ENCODE results near the gene ABTB1.

ABTB1 gene

GRCh38 chr3:127672429-127673190, at the start of gene ABTB1:
Gene ABTB1, plus strand, starts transcription at chr3:127672952. Its CDS starts 74 bp downstream, at chr3:127673026.
- peak; percentile 60 for DNase-seq

GRCh38 chr3:127624063-127624462, 48.7 kb upstream of the ABTB1 start:
- DNase-seq: no peak

GRCh38 chr3:127625821-127626220, 46.9 kb upstream of the ABTB1 start:
- DNase-seq: no peak

GRCh38 chr3:127628426-127628787, 44.3 kb upstream of the ABTB1 start:
- DNase-seq: no peak

GRCh38 chr3:127628788-127629466, 43.8 kb upstream of the ABTB1 start, which contains the start of gene PODXL2:
Gene PODXL2, plus strand, starts transcription at chr3:127629185. Its CDS starts 35 bp downstream, at chr3:127629220.
- peak; percentile 46 for DNase-seq

GRCh38 chr3:127629467-127630403, 43.0 kb upstream of the ABTB1 start:
- peak; percentile 40 for DNase-seq

- no peak for DNase-seq
Observed at GRCh38 chr3:127630811-127631714, 41.7 kb upstream of the ABTB1 start.

- no peak for DNase-seq
Observed at GRCh38 chr3:127632035-127632820, 40.5 kb upstream of the ABTB1 start.

GRCh38 chr3:127634653-127635052, 38.1 kb upstream of the ABTB1 start:
- DNase-seq: no peak

GRCh38 chr3:127637546-127637945, 35.2 kb upstream of the ABTB1 start:
- DNase-seq: peak; percentile 59

- DNase-seq: peak; percentile 17
Observed at GRCh38 chr3:127637971-127638370, 34.8 kb upstream of the ABTB1 start.

- no peak for DNase-seq
Observed at GRCh38 chr3:127639173-127640041, 33.3 kb upstream of the ABTB1 start.

GRCh38 chr3:127640042-127640355, 32.8 kb upstream of the ABTB1 start:
- no peak for DNase-seq

GRCh38 chr3:127644641-127645370, 27.9 kb upstream of the ABTB1 start:
- no peak for DNase-seq

GRCh38 chr3:127645371-127646015, 27.3 kb upstream of the ABTB1 start:
- DNase-seq: no peak

- no peak for DNase-seq
Observed at GRCh38 chr3:127646501-127647046, 26.2 kb upstream of the ABTB1 start.

GRCh38 chr3:127647166-127647844, 25.4 kb upstream of the ABTB1 start:
- no peak for DNase-seq

- DNase-seq: no peak
Observed at GRCh38 chr3:127647845-127648204, 24.9 kb upstream of the ABTB1 start.

All from GF-D8 (cell line).